Caki2 (cell line): ENCODE data around the gene MARCO. TPM values are rescaled to one million over a fixed set of nuclear protein-coding genes. Genes with fewer than 3 reads are reported as not detected.

Source experiments
- total RNA-seq: library from RNA; depleted of rRNA; stranded (reverse); fragments of >200 nt; shearing (Covaris generic); gene quantifications from 2 replicates; pipeline ENCODE4 v1.2.3, GENCODE V29; 2014; ENCODE audit warnings: low replicate concordance; rRNA removed

MARCO gene
- total RNA-seq, 1 experiment from 2014 or later = not detected

Other genes with a start within 250 kb of the MARCO start
- 0.10 TPM in 1 of 2 replicates, not detected in the other for gene EN1, start 94.5 kb upstream of the MARCO start, total RNA-seq
- not detected in 2 replicates for gene C1QL2, start 216.6 kb downstream of the MARCO start, total RNA-seq